ENCODE data around the gene WDR89. TPM values are rescaled to one million over a fixed set of nuclear protein-coding genes. Genes with fewer than 3 reads are reported as not detected.

The WDR89 gene, protein sequence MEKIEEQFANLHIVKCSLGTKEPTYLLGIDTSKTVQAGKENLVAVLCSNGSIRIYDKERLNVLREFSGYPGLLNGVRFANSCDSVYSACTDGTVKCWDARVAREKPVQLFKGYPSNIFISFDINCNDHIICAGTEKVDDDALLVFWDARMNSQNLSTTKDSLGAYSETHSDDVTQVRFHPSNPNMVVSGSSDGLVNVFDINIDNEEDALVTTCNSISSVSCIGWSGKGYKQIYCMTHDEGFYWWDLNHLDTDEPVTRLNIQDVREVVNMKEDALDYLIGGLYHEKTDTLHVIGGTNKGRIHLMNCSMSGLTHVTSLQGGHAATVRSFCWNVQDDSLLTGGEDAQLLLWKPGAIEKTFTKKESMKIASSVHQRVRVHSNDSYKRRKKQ
- total RNA-seq, result 14.0 and 20.1 TPM in 2 replicates

DNA sequence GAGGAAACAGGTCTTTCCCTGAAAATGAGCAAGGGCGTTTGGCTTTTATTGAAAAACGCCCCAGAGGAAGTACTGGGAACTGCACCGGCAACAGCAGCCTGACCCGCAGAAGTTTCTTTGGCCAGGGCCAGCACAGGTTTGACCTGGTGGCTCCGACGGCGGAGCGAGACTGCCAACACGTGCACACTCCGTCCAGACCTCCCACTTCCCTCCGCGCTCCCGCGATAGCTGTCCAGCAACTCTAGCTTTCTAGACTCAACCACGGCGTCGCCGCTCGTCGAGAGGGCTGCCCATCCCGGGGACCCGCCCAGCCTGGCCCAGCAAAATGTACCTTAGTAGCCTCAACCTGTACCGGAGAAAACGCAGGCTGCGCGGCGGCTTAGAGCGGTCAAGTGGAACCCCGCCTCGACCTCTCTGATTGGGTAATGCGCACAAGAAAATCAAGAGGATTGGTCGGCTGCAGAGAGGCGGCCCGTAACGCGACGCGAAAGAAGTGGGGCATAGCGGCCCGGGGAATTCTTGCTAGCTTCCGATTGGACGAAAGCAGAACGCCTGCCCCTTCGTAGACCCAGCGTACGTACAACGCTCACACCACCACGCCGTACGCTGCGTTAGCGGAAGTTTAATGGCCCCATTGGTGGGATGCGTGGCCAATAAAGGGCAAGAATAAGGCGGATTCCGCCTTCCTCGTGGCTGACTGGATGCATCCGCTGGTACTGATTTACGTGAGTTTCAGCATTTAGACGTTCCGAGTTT lies at the start of gene WDR89:
TSS of gene WDR89 (minus strand) at position 399 of the 756 bp plus-strand sequence. CDS start 41,929 bp downstream, outside the sequence.

Other genes starting within 250 kb of the WDR89 start
- 24.3 and 46.0 TPM in 2 replicates for gene PPP2R5E, start 98.5 kb downstream of the WDR89 start, total RNA-seq
- 29.7 and 38.5 TPM in 2 replicates for gene SGPP1, start 86.2 kb upstream of the WDR89 start, total RNA-seq
- 9.8 and 13.0 TPM in 2 replicates for gene SYNE2, start 211.1 kb upstream of the WDR89 start, total RNA-seq

Measured in smooth muscle cell of the umbilical artery (primary cell).